Muscle layer of duodenum (tissue), 2 donors: ENCODE data around the gene REEP1.

ENCODE experiments used
- H3K27ac ChIP-seq: one replicate; pipeline ENCODE4 v1.7.0; 2013; ENCODE audit warnings: mild to moderate bottlenecking, low read length
- H3K27me3 ChIP-seq: one replicate; pipeline ENCODE4 v1.7.0; 2013; ENCODE audit warnings: low read depth, mild to moderate bottlenecking, control low read depth, low read length
- H3K36me3 ChIP-seq, 2 donors: one replicate each; pipeline ENCODE4 v1.7.0; 2013; ENCODE audit warnings: low read length in 2 of 2, control low read depth in 1 of 2, mild to moderate bottlenecking in 1 of 2; ENCODE audit not compliant: insufficient read depth in 2 of 2, control insufficient read depth in 1 of 2
- H3K4me1 ChIP-seq, 2 donors: one replicate each; pipeline ENCODE4 v1.7.0; 2013; ENCODE audit warnings: low read length in 2 of 2, mild to moderate bottlenecking in 2 of 2, control low read depth in 1 of 2, moderate library complexity in 1 of 2; ENCODE audit not compliant: insufficient read depth in 2 of 2, control insufficient read depth in 1 of 2
- H3K4me3 ChIP-seq, 2 donors: one replicate each; pipeline ENCODE4 v1.7.0; 2013; ENCODE audit warnings: low read length in 2 of 2, low read depth in 1 of 2, mild to moderate bottlenecking in 1 of 2
- H3K9me3 ChIP-seq, 2 donors: one replicate each; pipeline ENCODE4 v1.7.0; 2013; ENCODE audit warnings: low read length in 2 of 2, control low read depth in 1 of 2, mild to moderate bottlenecking in 1 of 2; ENCODE audit not compliant: control insufficient read depth in 1 of 2
- donor health status: healthy.

Gene REEP1

DNA sequence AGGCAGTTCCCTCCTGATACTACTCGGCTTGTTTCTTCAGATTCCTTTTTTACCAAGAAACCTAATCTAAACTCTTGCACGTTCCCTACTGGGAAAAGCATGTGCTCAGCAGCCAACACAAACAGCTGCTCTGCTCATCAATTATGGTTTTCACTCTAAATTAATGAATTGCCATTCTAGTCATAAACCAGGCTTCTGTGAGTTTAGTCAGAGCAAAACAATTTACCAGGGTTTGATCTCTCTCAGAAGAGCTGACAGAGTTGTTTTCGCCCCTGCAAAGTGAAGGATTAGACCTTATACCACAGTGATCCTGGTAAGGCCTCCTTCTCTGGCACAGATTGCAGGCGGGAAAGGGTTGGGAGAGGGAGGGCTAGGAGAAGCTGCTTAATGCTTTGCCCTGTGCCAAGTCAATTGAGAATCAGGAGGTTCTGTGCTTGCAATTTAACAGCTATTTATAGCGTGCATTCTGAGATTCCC is 57.2 kb downstream of the REEP1 start:
- H3K27ac ChIP-seq, result peak overlapping the region; percentile 25

GRCh38 chr2:86275962-86276361 is 61.5 kb downstream of the REEP1 start:
- Histone ChIP-seq H3K4me1 (peaks cover 19 to 27% of the 10 kb centered on the region in 2 donors), H3K9me3 (peaks cover 0 to 15% of the 10 kb centered on the region in 2 donors), H3K36me3 (no peaks in the 10 kb centered on the region), H3K27me3 (no peaks in the 10 kb centered on the region), H3K4me3 (no peak overlapping the region), H3K27ac (no peak overlapping the region)

More for the DNA sequence above, 57.2 kb downstream of the REEP1 start:
- Histone ChIP-seq H3K4me1 (peaks cover 15 to 51% of the 10 kb centered on the region in 2 donors), H3K36me3 (no peaks in the 10 kb centered on the region), H3K27me3 (no peaks in the 10 kb centered on the region), H3K9me3 (no peaks in the 10 kb centered on the region), H3K4me3 (no peak overlapping the region)

DNA sequence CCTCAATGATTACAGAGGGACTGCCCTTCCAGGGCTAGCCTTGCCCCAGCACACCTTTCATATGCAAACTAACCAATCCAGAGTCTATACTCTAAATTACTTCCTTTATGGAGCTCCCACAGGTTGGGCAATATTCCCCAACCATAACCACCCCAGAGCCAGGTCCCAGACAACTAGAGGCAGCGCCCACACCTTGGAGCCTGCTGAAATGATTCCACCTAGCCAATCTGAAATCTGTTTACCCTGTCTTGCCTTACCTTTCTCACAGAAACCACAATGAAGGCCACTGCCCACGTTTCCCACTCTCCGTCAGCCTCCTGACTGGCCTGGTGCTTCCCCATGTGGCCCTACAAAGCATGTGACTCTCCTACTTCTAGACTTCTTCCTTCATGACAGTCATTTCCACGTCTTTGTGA is 62.0 kb downstream of the REEP1 start:
- no peak overlapping the region for H3K4me3 ChIP-seq
- no peaks in the 10 kb centered on the region for H3K27me3 ChIP-seq
- H3K4me1 ChIP-seq, result peaks cover 18 to 22% of the 10 kb centered on the region in 2 donors
- no peaks in the 10 kb centered on the region for H3K36me3 ChIP-seq
- no peak overlapping the region for H3K27ac ChIP-seq
- H3K9me3 ChIP-seq, result peaks cover 3 to 17% of the 10 kb centered on the region in 2 donors

DNA sequence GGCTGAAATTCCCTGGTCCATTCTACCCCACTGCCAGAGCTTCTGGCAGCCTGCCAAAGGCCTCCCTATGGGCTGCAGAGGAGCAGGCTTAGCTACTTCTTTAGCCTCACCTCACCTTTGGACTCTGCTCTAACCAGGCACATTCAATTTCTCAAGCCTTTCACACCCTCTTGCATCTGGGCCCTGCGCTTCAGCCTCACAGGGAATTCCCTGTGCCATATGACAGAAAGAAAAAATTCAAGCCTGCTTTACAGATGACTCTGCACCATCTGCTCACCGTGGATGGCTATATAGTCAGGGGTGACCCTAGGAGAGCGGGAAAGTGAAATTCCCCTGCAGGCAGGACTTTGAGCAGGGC is 62.5 kb downstream of the REEP1 start:
- no peaks in the 10 kb centered on the region for H3K27me3 ChIP-seq
- peaks cover 13 to 21% of the 10 kb centered on the region in 2 donors for H3K4me1 ChIP-seq
- no peaks in the 10 kb centered on the region for H3K36me3 ChIP-seq
- peak overlapping the region; percentile 33 for H3K27ac ChIP-seq
- no peak overlapping the region for H3K4me3 ChIP-seq
- H3K9me3 ChIP-seq, result peaks cover 3 to 17% of the 10 kb centered on the region in 2 donors

- peaks cover 3 to 17% of the 10 kb centered on the region in 2 donors for H3K9me3 ChIP-seq
- no peaks in the 10 kb centered on the region for H3K36me3 ChIP-seq
- H3K4me1 ChIP-seq, result peaks cover 8 to 16% of the 10 kb centered on the region in 2 donors
- no peak overlapping the region for H3K4me3 ChIP-seq
- peak overlapping the region; percentile 33 for H3K27ac ChIP-seq
- H3K27me3 ChIP-seq, result no peaks in the 10 kb centered on the region
Observed at GRCh38 chr2:86274265-86274917, 63.0 kb downstream of the REEP1 start.

DNA sequence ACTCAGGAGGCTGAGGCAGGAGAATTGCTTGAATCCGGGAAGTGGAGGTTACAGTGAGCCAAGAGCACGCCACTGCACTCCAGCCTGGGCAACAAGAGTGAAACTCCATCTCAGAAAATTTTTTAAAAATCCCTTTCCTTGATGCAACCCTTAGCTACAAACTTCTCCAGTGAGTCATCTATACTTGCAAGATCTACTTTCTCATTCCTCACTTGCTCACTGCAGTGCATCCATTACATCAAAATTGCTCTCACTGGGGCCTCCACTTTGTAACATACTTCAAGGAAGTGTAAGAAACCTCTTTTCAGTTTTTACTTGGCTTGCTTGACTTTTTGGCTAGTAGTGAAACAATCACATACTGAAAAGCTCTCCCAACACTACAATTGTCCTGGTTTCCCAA is 65.3 kb downstream of the REEP1 start:
- no peaks in the 10 kb centered on the region for H3K27me3 ChIP-seq
- no peaks in the 10 kb centered on the region for H3K36me3 ChIP-seq
- peaks cover 3 to 20% of the 10 kb centered on the region in 2 donors for H3K9me3 ChIP-seq
- H3K4me1 ChIP-seq, result peaks cover 8 to 11% of the 10 kb centered on the region in 2 donors
- H3K4me3 ChIP-seq, result no peak overlapping the region
- no peak overlapping the region for H3K27ac ChIP-seq

DNA sequence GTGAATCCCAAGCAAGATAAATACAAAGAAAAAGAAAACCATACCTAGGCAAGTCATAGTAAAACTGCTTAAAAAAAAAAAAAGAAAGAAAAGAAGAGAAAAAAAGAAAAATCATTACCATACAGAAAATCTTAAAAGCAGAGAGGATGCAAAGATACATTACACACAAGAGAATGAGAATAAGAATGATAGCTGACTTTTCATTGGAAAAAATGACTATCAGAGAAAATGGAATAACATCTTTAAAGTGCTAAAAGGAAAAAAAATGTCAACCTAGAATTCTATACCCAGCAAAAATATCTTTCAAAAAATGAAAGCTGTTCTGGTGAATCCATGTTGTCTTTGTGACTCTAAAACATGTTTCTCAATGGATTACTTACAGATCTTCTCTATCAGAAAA is 66.2 kb downstream of the REEP1 start:
- no peaks in the 10 kb centered on the region for H3K36me3 ChIP-seq
- H3K4me3 ChIP-seq, result peak overlapping the region in 1 of 2 donors; percentile 5
- H3K4me1 ChIP-seq, result peaks cover 8 to 11% of the 10 kb centered on the region in 2 donors
- H3K9me3 ChIP-seq, result peaks cover 3 to 20% of the 10 kb centered on the region in 2 donors
- no peak overlapping the region for H3K27ac ChIP-seq
- no peaks in the 10 kb centered on the region for H3K27me3 ChIP-seq

GRCh38 chr2:86263956-86264355 is 73.5 kb downstream of the REEP1 start:
- no peak overlapping the region for H3K4me3 ChIP-seq
- H3K27me3 ChIP-seq, result no peaks in the 10 kb centered on the region
- peaks cover 0 to 6% of the 10 kb centered on the region in 2 donors for H3K4me1 ChIP-seq
- peaks cover 0 to 3% of the 10 kb centered on the region in 2 donors for H3K9me3 ChIP-seq
- no peaks in the 10 kb centered on the region for H3K36me3 ChIP-seq
- H3K27ac ChIP-seq, result no peak overlapping the region

DNA sequence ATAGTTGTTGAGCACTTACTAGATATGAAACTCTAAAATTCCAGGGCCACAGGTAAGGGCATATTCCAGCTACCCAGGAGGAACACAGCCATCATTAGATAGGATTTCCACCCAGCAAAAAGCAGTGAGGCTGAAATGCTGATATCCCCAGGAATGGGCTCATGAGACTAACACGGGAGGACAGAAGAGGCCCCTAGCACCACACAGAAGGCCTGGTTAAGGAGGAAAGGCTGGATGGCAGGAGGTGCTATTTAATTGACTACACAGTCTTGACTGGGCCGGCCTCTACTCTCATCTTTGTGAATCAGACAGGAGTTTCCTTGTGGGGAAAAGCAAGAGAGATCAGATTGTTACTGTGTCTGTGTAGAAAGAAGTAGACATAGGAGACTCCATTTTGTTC is 76.4 kb downstream of the REEP1 start:
- H3K4me3 ChIP-seq, result no peak overlapping the region
- H3K27ac ChIP-seq, result no peak overlapping the region
- H3K27me3 ChIP-seq, result no peaks in the 10 kb centered on the region
- no peaks in the 10 kb centered on the region for H3K9me3 ChIP-seq
- no peaks in the 10 kb centered on the region for H3K36me3 ChIP-seq
- peaks cover 0 to 18% of the 10 kb centered on the region in 2 donors for H3K4me1 ChIP-seq

DNA sequence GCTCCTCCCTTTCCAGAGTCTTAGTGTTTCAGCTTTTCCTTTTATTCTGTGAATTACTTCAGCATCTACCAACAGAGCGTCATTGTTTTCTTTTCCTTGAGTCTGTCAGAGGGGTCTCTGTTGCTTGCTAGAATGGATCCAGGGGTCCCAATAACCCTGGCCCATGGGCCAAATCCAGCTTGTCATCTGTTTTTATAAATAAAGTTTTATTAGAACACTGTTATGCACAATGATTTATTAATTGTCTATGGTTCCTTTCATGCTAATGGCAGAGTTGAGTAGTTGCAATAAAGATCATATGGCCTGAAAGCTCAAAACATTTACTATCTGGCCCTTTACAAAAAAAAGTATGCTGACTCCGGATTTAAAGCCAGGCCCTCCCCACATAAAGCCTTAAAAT is 79.3 kb downstream of the REEP1 start:
- peaks cover 0 to 22% of the 10 kb centered on the region in 2 donors for H3K4me1 ChIP-seq
- H3K4me3 ChIP-seq, result no peak overlapping the region
- H3K27me3 ChIP-seq, result no peaks in the 10 kb centered on the region
- H3K27ac ChIP-seq, result no peak overlapping the region
- no peaks in the 10 kb centered on the region for H3K36me3 ChIP-seq
- H3K9me3 ChIP-seq, result no peaks in the 10 kb centered on the region

DNA sequence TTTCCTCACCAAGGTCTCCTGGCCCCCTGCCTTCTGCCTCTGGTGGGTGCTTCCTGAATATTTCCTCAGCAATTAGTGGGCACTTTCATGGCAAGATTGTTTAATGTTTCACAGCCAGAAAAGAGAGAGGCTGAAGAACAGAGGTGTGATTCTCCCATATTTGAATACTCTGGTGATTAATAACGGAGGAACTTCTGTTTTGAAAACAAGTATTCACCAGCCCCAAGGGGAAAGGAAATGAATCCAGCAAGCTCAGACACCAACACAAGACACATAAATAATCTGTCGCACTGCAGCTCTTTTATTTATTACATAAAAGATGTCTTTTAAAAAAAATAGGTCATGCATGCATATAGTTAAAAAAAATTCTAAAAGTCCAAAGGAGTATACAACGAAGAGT is 80.4 kb downstream of the REEP1 start:
- H3K27me3 ChIP-seq, result no peaks in the 10 kb centered on the region
- H3K27ac ChIP-seq, result no peak overlapping the region

GRCh38 chr2:86256300-86256699 is 81.1 kb downstream of the REEP1 start:
- peaks cover 0 to 35% of the 10 kb centered on the region in 2 donors for H3K4me1 ChIP-seq
- H3K4me3 ChIP-seq, result no peak overlapping the region
- H3K27me3 ChIP-seq, result no peaks in the 10 kb centered on the region
- H3K27ac ChIP-seq, result no peak overlapping the region
- H3K9me3 ChIP-seq, result no peaks in the 10 kb centered on the region
- no peaks in the 10 kb centered on the region for H3K36me3 ChIP-seq

More for the DNA sequence above, 80.4 kb downstream of the REEP1 start:
- H3K4me1 ChIP-seq, result peaks cover 0 to 28% of the 10 kb centered on the region in 2 donors
- no peaks in the 10 kb centered on the region for H3K36me3 ChIP-seq
- H3K4me3 ChIP-seq, result no peak overlapping the region
- H3K9me3 ChIP-seq, result no peaks in the 10 kb centered on the region
